Activated CD8-positive, alpha-beta memory T cell treated with anti-CD3 and anti-CD28 coated beads, Interleukin-2, amount 50 U/mL, for 24 hours (primary cell): ENCODE measurements around the gene PHF21B.
A peak's percentile ranks its signal among the peaks of the same experiment; 100 is the strongest.

Experiments used
- DNase-seq: peaks from one replicate; pipeline ENCODE4 v3.0.0-alpha.2; 2020; ENCODE audit errors: extremely low read depth

The PHF21B gene

GRCh38 chr22:44990328-44990727 lies 19.5 kb downstream of the PHF21B start:
- no peak for DNase-seq

GRCh38 chr22:44988671-44989070 lies 21.1 kb downstream of the PHF21B start:
- DNase-seq = no peak

- DNase-seq = no peak
Measured at GRCh38 chr22:44986926-44987325, 22.9 kb downstream of the PHF21B start.

- DNase-seq = no peak
Measured at GRCh38 chr22:44985906-44986527, 23.8 kb downstream of the PHF21B start.

- no peak for DNase-seq
Measured at GRCh38 chr22:44983878-44984482, 25.8 kb downstream of the PHF21B start.

GRCh38 chr22:44982445-44982844 lies 27.4 kb downstream of the PHF21B start:
- no peak for DNase-seq

- DNase-seq = no peak
Measured at GRCh38 chr22:44981857-44982256, 27.9 kb downstream of the PHF21B start.

GRCh38 chr22:44979154-44979553 lies 30.7 kb downstream of the PHF21B start:
- DNase-seq = no peak

- peak; percentile 23 for DNase-seq
Measured at GRCh38 chr22:44975427-44976262, 34.2 kb downstream of the PHF21B start.

- no peak for DNase-seq
Measured at GRCh38 chr22:44974454-44974853, 35.4 kb downstream of the PHF21B start.

GRCh38 chr22:44973829-44974228 lies 36.0 kb downstream of the PHF21B start:
- DNase-seq = no peak

- no peak for DNase-seq
Measured at GRCh38 chr22:44972363-44973083, 37.3 kb downstream of the PHF21B start.

- DNase-seq = no peak
Measured at GRCh38 chr22:44971651-44972362, 38.0 kb downstream of the PHF21B start.

GRCh38 chr22:44970291-44970690 lies 39.5 kb downstream of the PHF21B start:
- DNase-seq = no peak

- DNase-seq = no peak
Measured at GRCh38 chr22:44969817-44970216, 40.0 kb downstream of the PHF21B start.

GRCh38 chr22:44968736-44969135 lies 41.1 kb downstream of the PHF21B start:
- DNase-seq = no peak

GRCh38 chr22:44965171-44965570 lies 44.6 kb downstream of the PHF21B start:
- no peak for DNase-seq

- DNase-seq = no peak
Measured at GRCh38 chr22:44964722-44965078, 45.1 kb downstream of the PHF21B start.

GRCh38 chr22:44963832-44964721 lies 45.7 kb downstream of the PHF21B start:
- DNase-seq = no peak

GRCh38 chr22:44962741-44963454 lies 46.9 kb downstream of the PHF21B start:
- no peak for DNase-seq
